B cell (primary cell): Measurements from ENCODE around the gene MLLT10. TPM values are rescaled to one million over a fixed set of nuclear protein-coding genes. Genes with fewer than 3 reads are reported as not detected.

Source experiments
- ATAC-seq: fragments of 200-7000 bp; cut with Tn5 transposase; one replicate; pipeline ENCODE4 v1.10.0; 2021; ENCODE audit warnings: low read depth, mild to moderate bottlenecking, moderate number of reproducible peaks, moderate library complexity
- CTCF ChIA-PET: fragments of 350-600 bp; sonication (Branson Sonifier 250); formaldehyde crosslinking; loops from one replicate; lab custom pipeline; 2021; ENCODE audit warnings: antibody characterized with exemption, inconsistent platforms; lab: Charles Lee
- POLR2A ChIA-PET: fragments of 350-600 bp; sonication (Branson Sonifier 250); formaldehyde crosslinking; loops from one replicate; lab custom pipeline; 2021; ENCODE audit warnings: antibody characterized with exemption; lab: Charles Lee
- DNase-seq: peaks from one replicate; pipeline ENCODE4 v3.0.0; 2013
- H2AFZ ChIP-seq: 2 replicates; pipeline ENCODE4 v1.6.1; 2012; ENCODE audit warnings: mild to moderate bottlenecking, low read depth, low read length; ENCODE audit not compliant: insufficient read depth, poor library complexity, severe bottlenecking
- H3K27ac ChIP-seq, 2 donors: 1 replicate in 1 of 2; 2 replicates in 1 of 2; pipeline ENCODE4 v1.5.1; 2012 to 2013; ENCODE audit warnings: low read length in 2 of 2, mild to moderate bottlenecking in 2 of 2, moderate library complexity in 1 of 2
- H3K27me3 ChIP-seq, 4 experiments: fragments of 200-600 bp in 1 of 4; sonication (generic) in 1 of 4; replicated peaks in 1 of 4; 1 replicate in 2 of 4; 2 replicates in 2 of 4; pipeline versions ENCODE4 v1.6.1 to v1.7.0; 2013 to 2016; ENCODE audit warnings: low read length in 3 of 4, mild to moderate bottlenecking in 2 of 4, mixed read lengths in 1 of 4, moderate library complexity in 1 of 4; ENCODE audit not compliant: insufficient read depth in 4 of 4, control insufficient read depth in 3 of 4; ENCODE audit errors: control extremely low read depth in 1 of 4
- H3K36me3 ChIP-seq, 2 experiments: replicated peaks in 1 of 2; 1 replicate in 1 of 2; 2 replicates in 1 of 2; pipeline versions ENCODE4 v1.6.1 to v1.7.1; 2013; ENCODE audit warnings: low read length in 1 of 2; ENCODE audit not compliant: insufficient read depth in 2 of 2, control insufficient read depth in 1 of 2; ENCODE audit errors: control extremely low read depth in 1 of 2, extremely low read depth in 1 of 2
- H3K4me1 ChIP-seq, 2 donors: fragments of 200-600 bp in 1 of 2; sonication (generic) in 1 of 2; 1 replicate in 1 of 2; 2 replicates in 1 of 2; pipeline versions ENCODE4 v1.5.1 to v1.6.1; 2013 to 2017; ENCODE audit warnings: low read length in 2 of 2; ENCODE audit not compliant: control insufficient read depth in 2 of 2, insufficient read depth in 2 of 2
- H3K4me2 ChIP-seq: replicated peaks from 2 replicates; pipeline ENCODE3; 2012; ENCODE audit warnings: mild to moderate bottlenecking, low read depth, low read length; ENCODE audit not compliant: poor library complexity, severe bottlenecking
- H3K4me3 ChIP-seq, 5 experiments: fragments of 200-600 bp in 1 of 5; sonication (generic) in 1 of 5; 1 replicate in 3 of 5; 2 replicates in 2 of 5; pipeline versions ENCODE4 v1.5.1 to v1.7.0; 2011 to 2016; ENCODE audit warnings: low read length in 4 of 5, mild to moderate bottlenecking in 4 of 5, low read depth in 2 of 5, control low read depth in 1 of 5, moderate library complexity in 1 of 5; ENCODE audit not compliant: insufficient read depth in 1 of 5; ENCODE audit errors: control extremely low read depth in 1 of 5, extremely low read depth in 1 of 5
- H3K79me2 ChIP-seq: fragments of 200-600 bp; sonication (generic); one replicate; pipeline ENCODE4 v1.6.0; 2016; ENCODE audit warnings: low read length; ENCODE audit not compliant: control insufficient read depth, insufficient read depth
- H3K9ac ChIP-seq: fragments of 200-600 bp; sonication (generic); 2 replicates; pipeline ENCODE4 v1.6.1; 2017; ENCODE audit warnings: mild to moderate bottlenecking, low read length, moderate library complexity
- H3K9me3 ChIP-seq, 3 donors: one replicate each; pipeline versions ENCODE4 v1.6.1 to v1.7.1; 2013; ENCODE audit warnings: low read length in 2 of 3; ENCODE audit not compliant: control insufficient read depth in 2 of 3, insufficient read depth in 1 of 3; ENCODE audit errors: control extremely low read depth in 1 of 3
- H4K20me1 ChIP-seq: 2 replicates; pipeline ENCODE4 v1.6.0; 2012; ENCODE audit warnings: mild to moderate bottlenecking, low read length; ENCODE audit not compliant: insufficient read depth, control insufficient read depth, poor library complexity, severe bottlenecking
- H3K27ac Mint-ChIP-seq: one replicate; pipeline ENCODE4 v1.8.0; 2021; ENCODE audit warnings: mixed read lengths
- H3K27me3 Mint-ChIP-seq: one replicate; pipeline ENCODE4 v1.8.0; 2021; ENCODE audit warnings: mixed read lengths
- H3K4me1 Mint-ChIP-seq: one replicate; pipeline ENCODE4 v1.8.0; 2021; ENCODE audit warnings: mixed read lengths
- H3K4me3 Mint-ChIP-seq: one replicate; pipeline ENCODE4 v1.8.0; 2021; ENCODE audit warnings: mixed read lengths
- H3K9me3 Mint-ChIP-seq: one replicate; pipeline ENCODE4 v1.8.0; 2022; ENCODE audit warnings: mixed read lengths; ENCODE audit not compliant: insufficient read depth
- CTCF ChIP-seq: fragments of 200-600 bp; IDR thresholded peaks from one replicate; pipeline ENCODE4 v1.8.0; 2022; ENCODE audit warnings: antibody characterized with exemption, mild to moderate bottlenecking
- EZH2 ChIP-seq: IDR thresholded peaks from 2 replicates; pipeline ENCODE4 v1.6.1; 2012; ENCODE audit warnings: borderline replicate concordance, low read depth, mild to moderate bottlenecking, moderate library complexity, low read length; ENCODE audit not compliant: insufficient read depth, poor library complexity, severe bottlenecking
- WGBS: methylation state at CpG from one replicate; pipeline ENCODE4 v1.1.5; 2013; ENCODE audit warnings: missing lambda C conversion rate; ENCODE audit not compliant: insufficient coverage; 5-methylcytosine and 5-hydroxymethylcytosine counted together
- intact Hi-C: fragments of 100-400 bp; cut with micrococcal nuclease; formaldehyde crosslinking; loops from one replicate; pipeline ENCODE4 v1.10.0; 2022
- polyA plus RNA-seq: library from polyadenylated mRNA; depleted of rRNA; stranded (reverse); fragments of >200 nt; gene quantifications from 2 replicates; pipeline ENCODE4 v1.2.3, GENCODE V29; 2012
- total RNA-seq, 2 donors: library from RNA; stranded (reverse); fragments of 120-200 nt in 1 of 2; gene quantifications; 1 replicate in 1 of 2; 2 replicates in 1 of 2; pipeline versions ENCODE4 v1.2.3 to v1.2.4, GENCODE V29; 2013 to 2022

The MLLT10 gene
- total and polyA plus RNA-seq, 2 donors (not counting 1 experiment from before 2014, with no cell fraction given) = 21.7 to 70.5 TPM

- H3K4me3 Mint-ChIP-seq = no peak overlapping the region
- H3K27ac Mint-ChIP-seq = no peak overlapping the region
- no CpG with 5 or more reads among the region's 2 CpGs for WGBS
- no peak overlapping the region for H3K9ac ChIP-seq
- no peaks in the 10 kb centered on the region for H3K27me3 Mint-ChIP-seq
- no peak overlapping the region for H3K4me2 ChIP-seq
- H3K4me1 Mint-ChIP-seq = peaks cover 15% of the 10 kb centered on the region
- H3K36me3 ChIP-seq = no peaks in the 10 kb centered on the region
- H2AFZ ChIP-seq = no peak overlapping the region
- POLR2A ChIA-PET = no interaction called here
- H3K27me3 ChIP-seq = no peaks in the 10 kb centered on the region
- peaks cover 0 to 3% of the 10 kb centered on the region in 2 donors for H3K4me1 ChIP-seq
- H3K4me3 ChIP-seq = no peak overlapping the region
- intact Hi-C loops = no loop called here
- H4K20me1 ChIP-seq = no peaks in the 10 kb centered on the region
- H3K27ac ChIP-seq = no peak overlapping the region
- H3K9me3 Mint-ChIP-seq = no peaks in the 10 kb centered on the region
- ATAC-seq (no peak), DNase-seq (no peak)
- peaks cover 25% of the 10 kb centered on the region for H3K79me2 ChIP-seq
- TF ChIP-seq EZH2 = no peak
- no peak for TF ChIP-seq CTCF
- CTCF ChIA-PET = no interaction called here
- H3K9me3 ChIP-seq = no peaks in the 10 kb centered on the region
Measured at GRCh38 chr10:21662635-21663034, 128.6 kb downstream of the MLLT10 start.

- Mint-ChIP-seq H3K27ac (no peak overlapping the region), H3K4me3 (no peak overlapping the region), H3K9me3 (no peaks in the 10 kb centered on the region), H3K4me1 (peaks cover 19% of the 10 kb centered on the region), H3K27me3 (no peaks in the 10 kb centered on the region)
- H3K36me3 ChIP-seq = peaks cover 4 to 11% of the 10 kb centered on the region in 2 experiments
- peaks cover 6% of the 10 kb centered on the region for H3K79me2 ChIP-seq
- H2AFZ ChIP-seq = no peak overlapping the region
- H3K4me1 ChIP-seq = peaks cover 3 to 10% of the 10 kb centered on the region in 2 donors
- intact Hi-C loops = no loop called here
- TF ChIP-seq EZH2 (no peak), CTCF (no peak)
- H4K20me1 ChIP-seq = no peaks in the 10 kb centered on the region
- no peak overlapping the region for H3K9ac ChIP-seq
- CTCF ChIA-PET = no interaction called here
- no CpG with 5 or more reads among the region's 1 CpG for WGBS
- no peak overlapping the region for H3K27ac ChIP-seq
- POLR2A ChIA-PET = no interaction called here
- H3K4me2 ChIP-seq = no peak overlapping the region
- ATAC-seq (no peak), DNase-seq (no peak)
- H3K27me3 ChIP-seq = no peaks in the 10 kb centered on the region
- H3K9me3 ChIP-seq = no peaks in the 10 kb centered on the region
- H3K4me3 ChIP-seq = no peak overlapping the region
Measured at GRCh38 chr10:21668831-21669230, 134.8 kb downstream of the MLLT10 start.
